Tibial nerve (tissue), 4 donors: ENCODE measurements around the gene RCL1. TPM values are rescaled to one million over a fixed set of nuclear protein-coding genes. Genes with fewer than 3 reads are reported as not detected.
"Not testable (repeated sequence)": the region's sequence is repeated elsewhere in the genome, so short reads cannot be mapped to it uniquely, and the experiment has no call there.

Experiments used
- DNase-seq, 2 donors: peaks; one replicate each; pipeline ENCODE4 v3.0.0-alpha.2; 2019; ENCODE audit warnings: low spot score in 2 of 2
- H3K27ac ChIP-seq, 4 donors: fragments of 200-600 bp; sonication (generic) in 3 of 4; one replicate each; pipeline ENCODE4 v1.5.1; 2017 to 2019; ENCODE audit warnings: mild to moderate bottlenecking in 1 of 4
- H3K27me3 ChIP-seq, 2 donors: fragments of 200-600 bp; sonication (generic) in 1 of 2; one replicate each; pipeline versions ENCODE4 v1.5.1 to v1.6.0; 2017 to 2019
- H3K36me3 ChIP-seq, 3 donors: fragments of 200-600 bp; sonication (generic); one replicate each; pipeline ENCODE4 v1.5.1; 2018 to 2019
- H3K4me1 ChIP-seq, 4 donors: fragments of 200-600 bp; sonication (generic) in 3 of 4; one replicate each; pipeline ENCODE4 v1.5.1; 2017 to 2019
- H3K4me3 ChIP-seq, 4 donors: fragments of 200-600 bp; sonication (generic) in 3 of 4; one replicate each; pipeline ENCODE4 v1.5.1; 2017 to 2019; ENCODE audit warnings: mild to moderate bottlenecking in 1 of 4, moderate library complexity in 1 of 4
- H3K9me3 ChIP-seq, 4 donors: fragments of 200-600 bp; sonication (generic) in 3 of 4; one replicate each; pipeline ENCODE4 v1.5.1; 2017 to 2019
- CTCF ChIP-seq, 5 experiments: fragments of 200-600 bp in 3 of 5; fragments of 450-650 bp in 2 of 5; sonication (generic) in 3 of 5; IDR thresholded peaks; one replicate each; pipeline ENCODE4 v1.5.1; 2016 to 2019; ENCODE audit warnings: antibody characterized with exemption in 5 of 5, mild to moderate bottlenecking in 3 of 5, moderate library complexity in 2 of 5
- EP300 ChIP-seq, 2 donors: sonication (generic); formaldehyde crosslinking; IDR thresholded peaks; one replicate each; pipeline ENCODE4 v1.6.1; 2017; ENCODE audit warnings: antibody characterized with exemption in 2 of 2, mild to moderate bottlenecking in 1 of 2
- POLR2A ChIP-seq, 2 donors: fragments of 450-650 bp; IDR thresholded peaks; one replicate each; pipeline ENCODE4 v1.6.1; 2017; ENCODE audit warnings: antibody characterized with exemption in 2 of 2, mild to moderate bottlenecking in 2 of 2, moderate library complexity in 2 of 2
- WGBS, 2 donors: methylation state at CpG; one replicate each; pipeline ENCODE4 v1.1.5; 2018; 5-methylcytosine and 5-hydroxymethylcytosine counted together
- total RNA-seq, 4 donors: library from RNA; depleted of rRNA; stranded (reverse); fragments of >200 nt; gene quantifications; one replicate each; pipeline ENCODE4 v1.1.0, GENCODE V29; 2016

The RCL1 gene
- total RNA-seq, 4 donors from 2014 or later, result 54.8 to 85.3 (median 64.0) TPM

GRCh38 chr9:4890242-4890641 lies 97.5 kb downstream of the RCL1 start:
- no peaks in the 10 kb centered on the region for H3K9me3 ChIP-seq
- WGBS, 2 donors, result 81 to 87% methylated on average over 3 of the region's 3 CpGs
- no peak overlapping the region for H3K27ac ChIP-seq
- no peak for DNase-seq
- H3K4me1 ChIP-seq, result peaks cover 0 to 5% (median 0%) of the 10 kb centered on the region in 4 donors
- no peak for TF ChIP-seq POLR2A (IDR thresholded peaks at IDR 0.05)
- TF ChIP-seq EP300 (IDR thresholded peaks at IDR 0.05), result no peak
- no peak for TF ChIP-seq CTCF (IDR thresholded peaks at IDR 0.05)
- peaks cover 0 to 5% (median 0%) of the 10 kb centered on the region in 3 donors for H3K36me3 ChIP-seq
- H3K4me3 ChIP-seq, result no peak overlapping the region
- no peaks in the 10 kb centered on the region for H3K27me3 ChIP-seq

GRCh38 chr9:4890929-4891328 lies 98.2 kb downstream of the RCL1 start:
- WGBS, 2 donors, result 41 to 42% methylated on average over 2 of the region's 2 CpGs

GRCh38 chr9:4891674-4892073 lies 98.9 kb downstream of the RCL1 start:
- no peak for DNase-seq
- 96 to 97% methylated on average over 3 of the region's 3 CpGs for WGBS, 2 donors
- Histone ChIP-seq H3K4me3 (no peak overlapping the region), H3K36me3 (no peaks in the 10 kb centered on the region), H3K27ac (no peak overlapping the region), H3K9me3 (no peaks in the 10 kb centered on the region), H3K27me3 (no peaks in the 10 kb centered on the region), H3K4me1 (peaks cover 0 to 5% (median 0%) of the 10 kb centered on the region in 4 donors)
- TF ChIP-seq CTCF (IDR thresholded peaks at IDR 0.05), result no peak
- no peak for TF ChIP-seq POLR2A (IDR thresholded peaks at IDR 0.05)
- no peak for TF ChIP-seq EP300 (IDR thresholded peaks at IDR 0.05)

More at GRCh38 chr9:4890929-4891328, 98.2 kb downstream of the RCL1 start:
- no peaks in the 10 kb centered on the region for H3K36me3 ChIP-seq
- no peak for DNase-seq
- no peak overlapping the region for H3K4me3 ChIP-seq
- H3K27me3 ChIP-seq, result no peaks in the 10 kb centered on the region
- H3K9me3 ChIP-seq, result no peaks in the 10 kb centered on the region
- TF ChIP-seq EP300 (IDR thresholded peaks at IDR 0.05) (no peak), POLR2A (IDR thresholded peaks at IDR 0.05) (no peak), CTCF (IDR thresholded peaks at IDR 0.05) (no peak)
- no peak overlapping the region for H3K27ac ChIP-seq
- peaks cover 0 to 5% (median 0%) of the 10 kb centered on the region in 4 donors for H3K4me1 ChIP-seq

GRCh38 chr9:4892501-4893194 lies 99.9 kb downstream of the RCL1 start:
- H3K4me1 ChIP-seq, result peaks cover 0 to 2% (median 0%) of the 10 kb centered on the region in 4 donors
- H3K4me3 ChIP-seq, result no peak overlapping the region
- no peaks in the 10 kb centered on the region for H3K36me3 ChIP-seq
- H3K27me3 ChIP-seq, result no peaks in the 10 kb centered on the region
- no peak overlapping the region for H3K27ac ChIP-seq
- WGBS, 2 donors, result 93 to 94% methylated on average over 5 of the region's 5 CpGs
- TF ChIP-seq CTCF (IDR thresholded peaks at IDR 0.05), result no peak
- H3K9me3 ChIP-seq, result peaks cover 0 to 9% (median 0%) of the 10 kb centered on the region in 4 donors
- no peak for DNase-seq

GRCh38 chr9:4894076-4894475 lies 101.3 kb downstream of the RCL1 start:
- 73 to 77% methylated on average over 4 of the region's 4 CpGs for WGBS, 2 donors
- no peak overlapping the region for H3K27ac ChIP-seq
- no peak overlapping the region for H3K4me3 ChIP-seq
- no peaks in the 10 kb centered on the region for H3K36me3 ChIP-seq
- TF ChIP-seq EP300 (IDR thresholded peaks at IDR 0.05), result no peak
- no peak for TF ChIP-seq POLR2A (IDR thresholded peaks at IDR 0.05)
- no peak for TF ChIP-seq CTCF (IDR thresholded peaks at IDR 0.05)
- H3K9me3 ChIP-seq, result peaks cover 0 to 17% (median 0%) of the 10 kb centered on the region in 4 donors
- H3K4me1 ChIP-seq, result no peaks in the 10 kb centered on the region
- no peak for DNase-seq
- H3K27me3 ChIP-seq, result no peaks in the 10 kb centered on the region

GRCh38 chr9:4899853-4900252 lies 107.1 kb downstream of the RCL1 start:
- H3K27me3 ChIP-seq, DNase-seq, H3K4me3 ChIP-seq, H3K27ac ChIP-seq, H3K36me3 ChIP-seq: not testable (repeated sequence)
- H3K9me3 ChIP-seq, result peaks cover 0 to 30% (median 0%) of the 10 kb centered on the region in 4 donors
- peaks cover 0 to 11% (median 0%) of the 10 kb centered on the region in 4 donors for H3K4me1 ChIP-seq
- WGBS, 2 donors, result 88 to 97% methylated on average over 1 of the region's 1 CpG

- not testable (repeated sequence) for H3K36me3 ChIP-seq, DNase-seq, H3K27ac ChIP-seq, H3K4me3 ChIP-seq, H3K27me3 ChIP-seq
- Histone ChIP-seq H3K9me3 (peaks cover 0 to 30% (median 0%) of the 10 kb centered on the region in 4 donors), H3K4me1 (peaks cover 0 to 18% (median 0%) of the 10 kb centered on the region in 4 donors)
- WGBS, 2 donors, result 31 to 36% methylated on average over 8 to 11 of the region's 11 CpGs
Observed at GRCh38 chr9:4901401-4902134, 108.8 kb downstream of the RCL1 start.
